Mammary epithelial cell (primary cell): ENCODE results near the gene ATG14.

Experiments used
- EZH2 ChIP-seq: IDR thresholded peaks from 2 replicates; pipeline ENCODE4 v1.6.1; 2012; ENCODE audit warnings: low read length, inconsistent platforms, borderline replicate concordance
- TF ChIP-seq, protein P1 (sequence below), 2 donors: IDR thresholded peaks in 1 of 2; conservative IDR thresholded peaks in 1 of 2; 2 replicates each; pipeline ENCODE4 v1.5.1; 2011 to 2012; ENCODE audit warnings: inconsistent platforms in 2 of 2, low read length in 2 of 2, mild to moderate bottlenecking in 2 of 2, control low read depth in 1 of 2, low read depth in 1 of 2; ENCODE audit not compliant: insufficient read depth in 1 of 2; ENCODE audit errors: extremely low read depth in 1 of 2

DNA sequence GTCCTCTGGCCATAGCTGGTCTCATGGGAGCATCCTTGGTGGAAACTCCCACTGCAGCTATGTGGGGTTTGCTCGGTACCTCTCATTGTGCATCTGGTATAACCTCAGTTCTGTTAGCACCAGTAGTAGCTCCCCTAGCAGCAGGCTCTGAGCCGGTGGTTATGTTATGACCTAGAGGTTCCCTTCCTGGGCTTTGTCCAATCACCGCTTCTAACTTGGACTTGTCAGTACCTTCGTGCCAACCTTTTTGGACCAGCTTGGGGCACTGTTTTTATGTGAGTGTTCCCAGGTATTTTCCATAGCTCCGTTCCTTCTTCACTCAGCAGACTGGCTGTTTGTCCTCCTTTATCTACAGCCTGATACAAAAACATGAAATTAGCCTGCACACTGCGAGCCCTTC lies 55.7 kb downstream of the ATG14 start:
- TF ChIP-seq, protein P1, sequence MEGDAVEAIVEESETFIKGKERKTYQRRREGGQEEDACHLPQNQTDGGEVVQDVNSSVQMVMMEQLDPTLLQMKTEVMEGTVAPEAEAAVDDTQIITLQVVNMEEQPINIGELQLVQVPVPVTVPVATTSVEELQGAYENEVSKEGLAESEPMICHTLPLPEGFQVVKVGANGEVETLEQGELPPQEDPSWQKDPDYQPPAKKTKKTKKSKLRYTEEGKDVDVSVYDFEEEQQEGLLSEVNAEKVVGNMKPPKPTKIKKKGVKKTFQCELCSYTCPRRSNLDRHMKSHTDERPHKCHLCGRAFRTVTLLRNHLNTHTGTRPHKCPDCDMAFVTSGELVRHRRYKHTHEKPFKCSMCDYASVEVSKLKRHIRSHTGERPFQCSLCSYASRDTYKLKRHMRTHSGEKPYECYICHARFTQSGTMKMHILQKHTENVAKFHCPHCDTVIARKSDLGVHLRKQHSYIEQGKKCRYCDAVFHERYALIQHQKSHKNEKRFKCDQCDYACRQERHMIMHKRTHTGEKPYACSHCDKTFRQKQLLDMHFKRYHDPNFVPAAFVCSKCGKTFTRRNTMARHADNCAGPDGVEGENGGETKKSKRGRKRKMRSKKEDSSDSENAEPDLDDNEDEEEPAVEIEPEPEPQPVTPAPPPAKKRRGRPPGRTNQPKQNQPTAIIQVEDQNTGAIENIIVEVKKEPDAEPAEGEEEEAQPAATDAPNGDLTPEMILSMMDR (conservative IDR thresholded peaks at IDR 0.05 in 1 of 2, IDR thresholded peaks at IDR 0.05 in 1 of 2; ENCODE audit: extremely low read depth in 1 of 2, insufficient read depth in 1 of 2, low read depth in 1 of 2, low read length in 2 of 2) = no peak
- TF ChIP-seq EZH2 = no peak
